ENCODE measurements around the gene SGK2.
"Not testable (repeated sequence)": the region's sequence is repeated elsewhere in the genome, so short reads cannot be mapped to it uniquely, and the experiment has no call there.

SGK2 gene

DNA sequence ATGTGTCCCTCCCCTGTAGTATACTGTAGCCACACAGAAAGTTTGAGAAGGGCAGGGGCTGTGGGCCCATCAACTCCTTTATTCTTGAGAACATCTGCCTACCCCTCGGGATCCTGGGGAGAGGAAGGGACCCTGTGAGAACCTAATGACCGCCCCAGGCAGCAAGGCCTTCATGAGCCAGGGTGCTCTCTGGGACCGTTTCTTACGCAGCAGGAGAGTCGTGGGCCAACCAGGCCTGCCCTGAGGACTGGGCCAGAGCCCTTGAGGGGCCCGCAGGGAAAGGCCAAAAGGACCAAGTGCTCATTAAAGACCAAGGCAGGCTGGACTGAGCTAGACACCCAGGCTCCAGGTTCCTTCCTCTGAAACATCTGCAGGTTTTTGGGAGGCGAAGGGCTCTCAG, 5.2 kb downstream of the SGK2 start:
- DNase-seq (ENCODE audit: low read depth) = no peak

- DNase-seq (ENCODE audit: low read depth) = no peak
These were observed 5.6 kb downstream of the SGK2 start for GRCh38 chr20:43564455-43564854.

GRCh38 chr20:43564993-43565757, 6.3 kb downstream of the SGK2 start:
- DNase-seq (ENCODE audit: low read depth) = no peak

- DNase-seq (ENCODE audit: low read depth) = no peak
These were observed 6.9 kb downstream of the SGK2 start for GRCh38 chr20:43565758-43566104.

DNA sequence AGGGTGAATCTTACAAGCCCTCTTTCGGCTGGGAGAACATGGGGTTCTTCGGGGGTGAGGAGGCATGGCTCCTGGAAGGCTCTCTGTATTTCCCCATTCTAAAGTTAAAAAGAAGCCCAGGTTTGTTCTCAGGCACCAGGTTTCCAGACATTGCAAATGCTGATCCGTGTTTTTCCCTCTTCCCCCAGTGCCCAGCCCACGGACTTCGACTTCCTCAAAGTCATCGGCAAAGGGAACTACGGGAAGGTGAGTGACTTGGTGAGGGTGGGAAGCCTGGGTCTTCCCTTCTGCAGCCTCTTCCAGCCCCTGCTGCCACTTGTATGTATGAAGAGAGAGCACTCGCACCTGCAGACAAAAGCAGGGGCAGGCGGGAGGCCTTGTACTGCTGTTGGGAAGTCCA, 8.7 kb downstream of the SGK2 start:
- DNase-seq (ENCODE audit: low read depth) = no peak

- no peak for DNase-seq (ENCODE audit: low read depth)
These were observed 9.9 kb downstream of the SGK2 start for GRCh38 chr20:43568706-43569105.

- no peak for DNase-seq (ENCODE audit: low read depth)
These were observed 10.5 kb downstream of the SGK2 start for GRCh38 chr20:43569282-43569681.

- DNase-seq (ENCODE audit: low read depth) = no peak
These were observed 11.7 kb downstream of the SGK2 start for GRCh38 chr20:43570496-43570895.

DNA sequence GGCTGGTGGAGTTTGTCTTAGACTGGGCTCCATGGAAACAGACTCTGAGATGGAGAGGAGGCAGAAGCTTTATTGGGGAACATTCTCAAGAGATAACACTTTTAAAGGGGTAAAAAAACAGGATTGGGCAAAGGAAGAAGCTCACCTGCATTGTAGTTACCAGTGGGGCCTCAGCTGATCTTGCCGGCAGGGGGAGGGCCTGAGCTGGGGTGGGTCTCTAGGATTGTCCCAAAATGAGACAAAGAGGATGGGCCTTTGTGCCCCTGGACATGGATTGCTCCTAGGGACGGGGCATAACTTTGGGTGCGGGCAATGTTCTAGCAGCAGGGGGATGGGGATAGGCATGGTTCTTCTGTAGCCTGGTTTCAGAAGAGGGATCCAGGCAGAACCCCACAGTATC, 12.5 kb downstream of the SGK2 start:
- no peak for DNase-seq (ENCODE audit: low read depth)

DNA sequence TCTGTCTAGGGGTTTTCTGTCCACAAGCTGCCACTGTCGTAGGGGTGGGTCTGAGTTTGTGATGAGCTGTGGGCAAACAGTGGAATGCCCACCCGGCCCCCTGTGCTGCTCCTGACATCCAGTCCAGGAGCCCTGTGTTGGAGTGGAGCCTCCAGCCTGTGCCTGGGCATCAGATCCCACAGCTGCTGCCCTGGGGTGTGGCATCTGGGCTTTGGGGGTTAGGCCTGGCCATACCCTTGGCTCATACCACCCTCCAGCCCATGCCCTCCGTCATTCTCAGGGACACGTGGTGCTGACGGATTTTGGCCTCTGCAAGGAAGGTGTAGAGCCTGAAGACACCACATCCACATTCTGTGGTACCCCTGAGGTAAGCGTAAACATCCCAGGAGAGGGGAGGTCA, 12.9 kb downstream of the SGK2 start:
- DNase-seq (ENCODE audit: low read depth) = no peak

DNA sequence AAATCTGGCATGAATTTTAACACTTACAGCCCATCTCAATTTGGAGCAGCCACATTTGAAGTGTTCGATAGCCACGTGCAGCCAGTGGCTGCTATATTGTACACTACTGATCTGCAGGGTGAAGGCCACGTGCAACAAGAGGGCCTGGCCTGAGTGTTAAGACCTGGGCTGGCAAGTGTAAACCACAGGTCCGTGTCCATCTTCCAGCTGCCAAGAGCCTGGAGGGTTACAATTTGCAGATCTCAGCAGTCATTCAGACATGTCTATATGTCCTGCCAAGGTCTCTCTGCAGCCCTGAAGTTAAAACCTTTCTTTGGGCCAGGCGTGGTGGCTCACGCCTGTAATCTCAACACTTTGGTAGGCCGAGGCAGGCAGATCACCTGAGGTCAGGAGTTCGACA, 14.1 kb downstream of the SGK2 start:
- no peak for DNase-seq (ENCODE audit: low read depth)

DNA sequence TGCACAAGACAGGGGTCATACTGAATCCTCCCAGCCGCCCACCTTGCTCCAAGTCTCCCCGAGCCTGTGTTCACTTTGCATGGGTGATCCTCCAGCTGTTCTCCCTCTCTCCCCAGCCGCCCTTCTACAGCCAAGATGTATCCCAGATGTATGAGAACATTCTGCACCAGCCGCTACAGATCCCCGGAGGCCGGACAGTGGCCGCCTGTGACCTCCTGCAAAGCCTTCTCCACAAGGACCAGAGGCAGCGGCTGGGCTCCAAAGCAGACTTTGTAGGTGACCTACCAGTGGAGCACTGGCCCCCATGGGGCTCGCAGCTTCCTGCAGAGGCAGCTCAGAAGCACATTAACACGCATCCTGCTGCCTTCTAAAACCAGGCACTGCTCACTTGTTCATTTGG, 17.3 kb downstream of the SGK2 start:
- no peak for DNase-seq (ENCODE audit: low read depth)

DNA sequence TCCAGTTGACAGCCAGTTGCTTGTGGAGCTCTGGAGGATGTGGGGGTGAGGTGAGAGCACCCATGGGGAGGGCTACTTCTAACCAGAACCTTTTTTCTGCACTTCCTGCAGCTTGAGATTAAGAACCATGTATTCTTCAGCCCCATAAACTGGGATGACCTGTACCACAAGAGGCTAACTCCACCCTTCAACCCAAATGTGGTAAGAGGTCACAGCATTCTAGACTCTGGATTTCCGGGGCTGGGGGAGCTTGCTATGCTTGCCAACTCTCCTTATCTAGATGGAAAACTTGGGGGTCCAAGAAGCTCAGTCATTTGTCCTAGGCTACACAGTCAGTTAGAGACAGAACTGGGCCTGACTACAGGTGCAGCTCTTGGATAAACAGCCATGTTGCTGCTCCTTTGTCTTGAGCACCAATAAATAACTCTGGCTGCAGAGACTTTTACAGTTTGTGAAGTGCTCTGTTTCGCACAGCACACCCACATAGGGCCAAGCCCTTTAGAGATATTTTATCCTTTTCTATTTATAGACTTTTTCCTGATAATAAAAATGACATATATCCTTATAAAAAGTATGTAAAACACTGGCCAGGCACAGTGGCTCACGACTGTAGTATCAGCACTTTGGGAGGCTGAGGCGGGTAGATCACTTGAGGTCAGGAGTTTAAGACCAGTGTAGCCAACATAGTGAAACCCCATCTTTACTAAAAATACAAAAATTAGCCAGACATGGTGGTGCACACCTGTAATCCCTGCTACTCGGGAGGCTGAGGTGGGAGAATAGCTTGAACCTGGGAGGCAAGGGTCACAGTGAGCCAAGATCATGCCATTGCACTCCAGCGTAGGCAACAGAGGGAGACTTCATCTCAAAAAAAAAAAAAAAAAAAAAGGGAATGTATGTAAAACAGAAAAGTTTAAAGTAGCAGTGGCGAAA, 21.3 kb downstream of the SGK2 start:
- DNase-seq (ENCODE audit: low read depth) = no peak

GRCh38 chr20:43583133-43583864, 24.5 kb downstream of the SGK2 start:
- no peak for DNase-seq (ENCODE audit: low read depth)

DNA sequence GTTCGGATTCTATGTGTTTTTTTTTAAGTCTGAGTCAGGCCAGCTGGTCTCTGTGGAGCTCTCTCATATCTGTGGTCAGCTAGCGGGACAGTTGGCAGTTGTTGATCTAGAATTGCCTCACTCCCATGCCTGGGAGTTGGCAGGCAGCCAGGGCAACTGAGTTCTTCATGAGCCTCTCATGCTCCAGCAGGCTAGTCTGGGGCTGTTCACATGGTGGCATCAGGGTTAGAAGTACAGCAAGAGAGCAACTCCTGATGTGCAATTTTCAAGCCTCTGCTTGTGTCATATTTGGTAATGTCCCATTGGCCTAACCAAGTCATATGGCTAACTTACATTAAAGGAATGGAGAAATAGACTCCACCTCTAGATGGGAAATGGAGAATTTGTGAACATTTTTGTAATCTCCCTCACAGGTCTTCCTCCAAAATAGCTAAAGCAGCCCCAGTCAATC, 25.2 kb downstream of the SGK2 start:
- DNase-seq (ENCODE audit: low read depth) = peak; percentile 98

DNA sequence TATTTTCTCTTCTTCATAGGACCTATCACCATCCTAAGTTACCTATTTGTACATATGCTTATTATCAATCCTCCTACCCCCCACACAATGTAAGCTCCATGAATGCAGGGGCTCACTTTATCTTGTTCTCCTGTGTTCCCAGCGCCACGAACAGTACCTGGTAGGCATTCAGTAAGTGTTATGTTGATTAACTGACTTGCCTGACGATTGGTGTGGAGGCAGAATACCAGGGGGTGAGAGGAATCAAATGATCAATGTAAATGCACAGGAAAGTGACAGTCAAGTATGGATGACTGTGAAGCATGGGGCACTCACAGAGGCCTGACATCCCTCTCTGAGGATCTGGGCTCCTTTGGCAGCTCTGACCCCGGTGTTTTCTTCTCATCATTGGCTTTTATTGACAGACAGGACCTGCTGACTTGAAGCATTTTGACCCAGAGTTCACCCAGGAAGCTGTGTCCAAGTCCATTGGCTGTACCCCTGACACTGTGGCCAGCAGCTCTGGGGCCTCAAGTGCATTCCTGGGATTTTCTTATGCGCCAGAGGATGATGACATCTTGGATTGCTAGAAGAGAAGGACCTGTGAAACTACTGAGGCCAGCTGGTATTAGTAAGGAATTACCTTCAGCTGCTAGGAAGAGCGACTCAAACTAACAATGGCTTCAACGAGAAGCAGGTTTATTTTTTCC, 25.8 kb downstream of the SGK2 start:
- peak; percentile 66 for DNase-seq (ENCODE audit: low read depth)

- DNase-seq (ENCODE audit: low read depth) = no peak
These were observed 27.8 kb downstream of the SGK2 start for GRCh38 chr20:43586641-43587040.

GRCh38 chr20:43588526-43588925, 29.7 kb downstream of the SGK2 start:
- DNase-seq (ENCODE audit: low read depth) = not testable (repeated sequence)

- no peak for DNase-seq (ENCODE audit: low read depth)
These were observed 31.2 kb downstream of the SGK2 start for GRCh38 chr20:43590036-43590391.

GRCh38 chr20:43590392-43591303, 31.8 kb downstream of the SGK2 start, which contains the start of gene IFT52:
Gene IFT52 (plus strand): TSS chr20:43590937. CDS start chr20:43594699, 3,762 bp downstream.
- DNase-seq (ENCODE audit: low read depth) = peak; percentile 90

DNA sequence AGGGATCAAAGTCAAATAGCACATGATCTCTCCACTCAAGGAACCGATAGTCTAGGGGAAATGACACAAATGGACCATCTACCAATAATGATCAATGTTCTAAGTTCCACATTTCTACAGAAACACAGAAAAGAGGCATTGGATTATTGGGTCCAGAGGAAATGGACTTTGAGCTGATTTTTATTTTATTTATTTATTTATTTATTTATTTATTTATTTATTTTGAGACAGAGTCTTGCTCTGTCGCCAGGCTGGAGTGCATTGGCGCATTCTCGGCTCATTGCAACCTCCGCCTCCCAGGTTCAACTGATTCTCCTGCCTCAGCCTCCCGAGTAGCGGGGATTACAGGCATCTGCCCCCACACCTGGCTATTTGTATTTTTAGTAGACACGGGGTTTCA, 43.1 kb downstream of the SGK2 start:
- not testable (repeated sequence) for DNase-seq (ENCODE audit: low read depth)

All from HS-27A (cell line).